GM12873 (cell line): Measurements from ENCODE around the gene FAM240A.

ENCODE experiments used
- TF ChIP-seq, protein P1 (sequence below): IDR thresholded peaks from 2 replicates; pipeline ENCODE4 v1.5.1; 2012; ENCODE audit warnings: low read depth, mild to moderate bottlenecking, moderate library complexity, low read length, control low read depth; ENCODE audit not compliant: insufficient read depth; ENCODE audit errors: missing control alignments

Gene FAM240A

DNA sequence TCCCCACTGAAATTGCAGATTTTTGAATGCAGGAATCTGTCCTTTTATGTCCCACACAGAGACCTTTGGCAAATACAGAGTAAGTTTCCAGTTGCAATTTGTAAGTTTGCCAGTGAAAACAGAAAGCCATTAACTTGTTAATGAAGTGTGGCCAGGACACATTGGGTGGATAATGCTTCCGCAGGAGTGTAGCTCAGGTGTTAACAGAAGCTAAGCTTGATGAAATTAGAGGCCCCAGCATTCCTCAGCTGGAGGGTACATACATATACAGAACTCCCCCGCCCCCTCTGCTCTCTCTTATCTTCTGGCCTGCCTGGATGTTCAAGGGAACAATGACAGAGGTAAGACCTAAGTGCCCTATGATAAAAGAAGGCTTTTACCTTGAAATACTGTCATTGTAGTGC is 38.1 kb upstream of the FAM240A start:
- TF ChIP-seq, protein P1, sequence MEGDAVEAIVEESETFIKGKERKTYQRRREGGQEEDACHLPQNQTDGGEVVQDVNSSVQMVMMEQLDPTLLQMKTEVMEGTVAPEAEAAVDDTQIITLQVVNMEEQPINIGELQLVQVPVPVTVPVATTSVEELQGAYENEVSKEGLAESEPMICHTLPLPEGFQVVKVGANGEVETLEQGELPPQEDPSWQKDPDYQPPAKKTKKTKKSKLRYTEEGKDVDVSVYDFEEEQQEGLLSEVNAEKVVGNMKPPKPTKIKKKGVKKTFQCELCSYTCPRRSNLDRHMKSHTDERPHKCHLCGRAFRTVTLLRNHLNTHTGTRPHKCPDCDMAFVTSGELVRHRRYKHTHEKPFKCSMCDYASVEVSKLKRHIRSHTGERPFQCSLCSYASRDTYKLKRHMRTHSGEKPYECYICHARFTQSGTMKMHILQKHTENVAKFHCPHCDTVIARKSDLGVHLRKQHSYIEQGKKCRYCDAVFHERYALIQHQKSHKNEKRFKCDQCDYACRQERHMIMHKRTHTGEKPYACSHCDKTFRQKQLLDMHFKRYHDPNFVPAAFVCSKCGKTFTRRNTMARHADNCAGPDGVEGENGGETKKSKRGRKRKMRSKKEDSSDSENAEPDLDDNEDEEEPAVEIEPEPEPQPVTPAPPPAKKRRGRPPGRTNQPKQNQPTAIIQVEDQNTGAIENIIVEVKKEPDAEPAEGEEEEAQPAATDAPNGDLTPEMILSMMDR: no peak

DNA sequence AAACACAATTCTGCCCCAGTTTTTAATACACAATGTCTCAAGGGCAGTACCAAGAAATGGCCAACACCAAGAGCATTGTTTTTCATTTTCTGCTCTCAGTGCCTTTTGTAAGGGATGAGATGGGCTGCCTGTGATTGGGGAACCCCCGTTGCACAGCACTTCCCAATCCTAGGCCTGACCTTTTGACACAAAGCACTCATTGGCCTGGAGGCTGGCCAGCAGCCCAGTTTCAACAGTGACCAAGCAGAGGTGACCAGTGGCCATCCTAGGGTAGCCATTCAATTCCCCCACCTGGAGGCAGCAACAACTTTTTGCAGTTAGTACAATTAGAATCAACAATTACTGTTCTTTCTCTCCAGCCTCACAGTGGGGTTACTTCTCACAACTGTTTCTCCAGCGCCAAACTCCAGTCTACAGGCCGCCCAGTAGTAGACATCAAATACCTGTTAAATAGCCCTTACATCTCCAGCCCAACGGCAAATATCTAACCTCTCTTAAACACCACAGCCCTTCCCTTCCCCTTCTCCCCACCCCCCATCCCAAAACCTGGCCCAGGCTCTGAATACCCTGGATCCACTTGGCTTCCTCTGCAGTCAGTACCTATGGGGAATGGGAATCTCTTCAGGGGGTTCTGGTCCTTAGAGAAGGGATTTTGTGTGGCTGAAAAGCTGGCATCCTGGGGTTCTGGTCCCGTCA is 37.3 kb upstream of the FAM240A start:
- TF ChIP-seq, protein P1: no peak

DNA sequence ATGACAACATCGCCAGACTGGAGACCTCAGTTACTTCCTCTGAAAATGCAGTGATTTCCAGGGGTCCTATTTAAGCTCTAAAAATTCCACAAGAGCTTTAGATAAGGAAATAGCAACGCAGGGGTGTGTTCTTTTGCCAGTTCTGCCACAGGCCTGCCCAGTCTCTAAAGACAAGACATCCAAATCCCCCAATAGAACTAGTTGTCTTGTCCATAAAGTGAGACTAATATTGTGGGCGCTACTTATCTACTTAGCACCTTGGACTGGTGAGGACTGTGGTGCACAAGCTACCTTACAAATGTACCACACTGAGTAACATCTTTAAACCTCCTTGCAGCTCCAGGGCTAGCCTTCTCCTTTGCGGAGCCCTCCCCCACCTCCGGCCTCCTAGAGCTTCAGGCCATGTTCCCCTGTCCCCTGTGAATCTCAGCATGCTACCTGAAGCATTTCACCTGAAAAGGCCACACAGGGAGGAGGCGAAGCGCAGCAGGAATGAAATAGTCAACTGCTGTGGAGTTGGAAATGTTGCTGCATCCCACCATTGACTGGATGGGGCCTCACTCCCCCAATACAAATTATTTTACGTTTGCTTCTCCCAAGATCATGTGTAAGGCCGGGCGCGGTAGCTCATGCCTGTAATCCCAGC is 36.6 kb upstream of the FAM240A start:
- TF ChIP-seq, protein P1: no peak

DNA sequence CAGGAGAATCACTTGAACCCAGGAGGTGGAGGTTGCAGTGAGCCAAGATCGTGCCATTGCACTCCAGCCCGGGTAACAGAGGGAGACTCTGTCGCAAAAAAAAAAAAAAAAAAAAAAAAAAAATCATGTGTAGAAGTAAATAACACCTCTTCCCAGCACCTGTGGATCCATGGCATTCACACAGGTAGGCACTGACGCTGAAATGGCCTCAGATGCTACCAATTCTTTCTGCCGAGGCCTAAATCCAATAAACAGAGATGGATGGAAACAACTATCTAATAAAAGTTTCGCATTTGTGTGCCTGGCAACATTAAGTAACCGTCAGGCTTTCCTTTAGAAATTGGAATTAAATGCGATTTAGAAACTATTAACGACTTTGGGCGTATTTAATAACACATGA is 35.9 kb upstream of the FAM240A start:
- TF ChIP-seq, protein P1: no peak

DNA sequence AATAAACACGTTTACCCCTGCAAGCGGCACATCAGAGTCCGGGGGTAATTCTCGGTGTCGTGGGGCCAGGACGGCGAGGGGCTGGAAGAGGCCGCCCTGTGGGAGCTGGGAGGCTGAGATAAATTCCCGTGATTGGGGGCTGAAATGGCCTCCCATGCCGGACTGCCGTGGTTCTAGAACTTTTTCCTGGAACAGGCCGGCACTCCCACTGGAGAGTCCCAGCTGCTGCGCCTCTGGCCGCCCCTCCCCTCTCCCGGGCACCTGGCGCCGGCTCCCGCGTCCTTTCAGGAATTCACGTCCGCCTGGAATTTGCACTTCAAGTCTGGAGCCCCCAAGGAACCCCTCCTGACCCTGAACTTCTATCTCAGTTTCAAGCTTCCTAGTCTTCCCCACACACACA is 35.4 kb upstream of the FAM240A start:
- TF ChIP-seq, protein P1: no peak

DNA sequence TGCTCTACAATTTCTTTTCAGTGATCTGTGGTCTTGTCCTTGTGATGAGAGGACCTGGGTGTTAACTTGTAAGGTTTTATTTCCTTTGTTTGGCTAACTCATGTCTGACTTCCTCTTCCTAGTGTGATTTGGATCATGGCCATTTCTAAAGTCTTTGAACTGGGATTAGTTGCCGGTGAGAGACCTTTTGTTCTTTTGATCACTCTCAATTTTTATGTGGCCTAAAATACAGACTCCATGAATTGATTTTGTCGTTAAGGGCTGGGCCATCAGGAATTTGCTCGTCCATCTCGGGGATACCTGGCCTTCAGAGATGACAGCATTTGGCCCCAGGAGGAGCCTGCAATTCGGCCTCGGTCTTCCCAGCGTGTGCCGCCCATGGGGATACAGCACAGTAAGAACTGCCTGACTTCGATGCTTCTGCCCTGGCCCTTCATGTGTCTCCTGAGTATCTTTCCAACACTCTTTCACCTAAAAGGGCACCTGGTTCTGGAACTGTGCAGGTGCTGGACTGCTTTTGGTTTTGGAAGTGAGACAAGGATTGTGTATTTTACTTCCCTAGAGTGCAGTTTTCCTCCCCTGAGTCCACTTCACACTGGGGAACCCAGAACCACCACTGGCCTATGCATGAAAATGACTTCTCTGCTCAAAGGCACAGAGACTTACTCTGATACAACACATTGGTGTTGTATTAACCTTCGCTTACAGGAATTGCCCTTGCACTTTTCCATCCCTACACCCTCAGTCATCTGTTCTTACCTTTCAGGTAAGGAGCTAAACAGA is 33.2 kb upstream of the FAM240A start:
- TF ChIP-seq, protein P1: no peak

DNA sequence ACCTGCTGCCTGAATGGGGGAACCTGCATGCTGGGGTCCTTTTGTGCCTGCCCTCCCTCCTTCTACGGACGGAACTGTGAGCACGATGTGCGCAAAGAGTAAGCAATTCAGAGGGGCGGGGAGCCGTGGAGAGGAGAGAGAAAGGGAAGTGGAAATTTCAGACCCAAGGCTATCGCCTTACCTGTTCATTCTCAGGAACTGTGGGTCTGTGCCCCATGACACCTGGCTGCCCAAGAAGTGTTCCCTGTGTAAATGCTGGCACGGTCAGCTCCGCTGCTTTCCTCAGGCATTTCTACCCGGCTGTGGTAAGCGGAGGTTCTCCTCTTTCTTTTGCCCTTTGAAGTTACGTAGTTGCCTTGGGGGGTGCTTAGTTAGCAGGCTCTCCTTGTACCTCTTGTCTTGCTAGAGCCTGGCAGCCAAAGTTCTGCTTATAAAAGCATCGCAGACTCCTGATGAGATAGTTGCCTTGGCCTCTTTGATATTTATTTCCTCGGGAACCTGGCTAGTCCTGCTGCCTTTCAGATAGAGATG is 32.5 kb upstream of the FAM240A start:
- TF ChIP-seq, protein P1: no peak
